Memory B cell (primary cell): ENCODE measurements around the gene KIAA0753.

Source experiments
- ATAC-seq: fragments of 150-1000 bp; cut with Tn5 transposase; 2 replicates; pipeline ENCODE4 v1.10.0; 2021; ENCODE audit warnings: low read depth, mild to moderate bottlenecking, moderate library complexity
- DNase-seq, 2 donors: peaks; one replicate each; pipeline ENCODE4 v3.0.0; 2022; ENCODE audit warnings: low spot score in 2 of 2
- H3K27ac Mint-ChIP-seq: one replicate; pipeline ENCODE4 v1.8.0; 2022; ENCODE audit warnings: mild to moderate bottlenecking, moderate library complexity, mixed read lengths
- H3K27me3 Mint-ChIP-seq: one replicate; pipeline ENCODE4 v1.8.0; 2022; ENCODE audit warnings: mixed read lengths
- H3K36me3 Mint-ChIP-seq: one replicate; pipeline ENCODE4 v1.8.0; 2022; ENCODE audit warnings: mild to moderate bottlenecking, mixed read lengths
- H3K4me1 Mint-ChIP-seq: one replicate; pipeline ENCODE4 v1.8.0; 2022; ENCODE audit warnings: mixed read lengths
- H3K4me3 Mint-ChIP-seq: one replicate; pipeline ENCODE4 v1.8.0; 2022; ENCODE audit warnings: mild to moderate bottlenecking, moderate library complexity, mixed read lengths
- H3K9me3 Mint-ChIP-seq: one replicate; pipeline ENCODE4 v1.8.0; 2022; ENCODE audit warnings: mixed read lengths

Gene KIAA0753

GRCh38 chr17:6543079-6544010, 97.2 kb downstream of the KIAA0753 start:
- Mint-ChIP-seq H3K4me3 (no peak overlapping the region), H3K27me3 (peaks cover 9% of the 10 kb centered on the region), H3K27ac (no peak overlapping the region), H3K36me3 (peaks cover 4% of the 10 kb centered on the region), H3K9me3 (no peaks in the 10 kb centered on the region), H3K4me1 (peaks cover 2% of the 10 kb centered on the region)
- DNase-seq (no peak), ATAC-seq (no peak)

- Mint-ChIP-seq H3K9me3 (no peaks in the 10 kb centered on the region), H3K27me3 (peaks cover 9% of the 10 kb centered on the region), H3K4me3 (no peak overlapping the region), H3K36me3 (peaks cover 4% of the 10 kb centered on the region), H3K27ac (no peak overlapping the region), H3K4me1 (no peaks in the 10 kb centered on the region)
- ATAC-seq (no peak), DNase-seq (no peak)
These were observed 97.9 kb downstream of the KIAA0753 start for GRCh38 chr17:6542577-6542976.

DNA sequence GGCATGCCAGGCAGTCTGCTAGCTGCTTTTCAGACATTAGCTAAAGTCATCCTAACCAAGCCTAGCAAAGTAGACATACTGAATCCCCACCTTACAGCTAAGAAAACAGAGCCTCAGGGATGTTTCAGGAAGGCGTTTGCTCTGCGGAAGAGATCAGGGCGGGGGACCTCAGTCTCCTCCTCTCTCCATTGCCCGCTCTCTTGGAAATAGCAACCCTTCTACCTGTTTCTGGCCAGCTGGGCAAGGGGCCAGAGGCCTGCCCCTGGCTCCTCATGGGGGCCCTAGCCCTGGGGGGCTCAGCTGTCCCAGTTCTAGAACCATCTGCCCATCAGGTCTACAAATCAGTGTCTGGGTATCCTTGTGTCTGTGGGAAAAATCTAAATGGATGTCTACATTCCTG, 98.6 kb downstream of the KIAA0753 start:
- no peaks in the 10 kb centered on the region for H3K9me3 Mint-ChIP-seq
- H3K27me3 Mint-ChIP-seq = peaks cover 10% of the 10 kb centered on the region
- DNase-seq (no peak), ATAC-seq (no peak)
- H3K27ac Mint-ChIP-seq = no peak overlapping the region
- H3K4me1 Mint-ChIP-seq = no peaks in the 10 kb centered on the region
- H3K36me3 Mint-ChIP-seq = peaks cover 4% of the 10 kb centered on the region
- H3K4me3 Mint-ChIP-seq = no peak overlapping the region

GRCh38 chr17:6539871-6540270, 100.6 kb downstream of the KIAA0753 start:
- ATAC-seq (no peak), DNase-seq (no peak)
- Mint-ChIP-seq H3K4me1 (no peaks in the 10 kb centered on the region), H3K36me3 (peaks cover 4% of the 10 kb centered on the region), H3K9me3 (peaks cover 2% of the 10 kb centered on the region), H3K27me3 (peaks cover 16% of the 10 kb centered on the region), H3K27ac (no peak overlapping the region), H3K4me3 (no peak overlapping the region)

DNA sequence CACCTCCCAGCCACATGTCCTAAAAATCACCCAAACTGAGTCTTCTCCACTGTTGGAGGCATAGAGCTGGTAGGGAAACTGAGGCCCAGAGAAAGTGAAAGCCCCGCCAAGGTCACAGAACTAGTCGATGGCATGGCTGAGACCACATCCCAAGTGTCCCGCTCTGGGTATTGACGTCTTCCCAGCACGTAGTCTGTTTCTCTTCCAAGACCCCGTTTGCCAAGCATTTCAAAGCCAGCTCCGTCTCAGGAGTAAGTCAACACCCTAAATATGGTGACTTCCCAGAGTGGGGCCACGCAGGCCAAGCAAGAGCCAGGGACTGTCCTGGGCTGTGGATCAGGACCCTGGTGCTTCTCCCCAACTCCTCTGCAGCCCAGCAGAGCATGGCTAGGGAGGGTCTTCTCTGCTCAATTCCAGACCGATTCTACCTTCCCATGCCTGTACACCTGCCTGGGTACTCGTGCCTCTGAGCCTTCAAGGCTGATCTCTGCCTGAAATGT, 103.9 kb downstream of the KIAA0753 start:
- H3K27me3 Mint-ChIP-seq = peaks cover 14% of the 10 kb centered on the region
- ATAC-seq = no peak
- no peak overlapping the region for H3K4me3 Mint-ChIP-seq
- no peaks in the 10 kb centered on the region for H3K4me1 Mint-ChIP-seq
- H3K36me3 Mint-ChIP-seq = peaks cover 4% of the 10 kb centered on the region
- no peak for DNase-seq
- peaks cover 2% of the 10 kb centered on the region for H3K9me3 Mint-ChIP-seq
- no peak overlapping the region for H3K27ac Mint-ChIP-seq

DNA sequence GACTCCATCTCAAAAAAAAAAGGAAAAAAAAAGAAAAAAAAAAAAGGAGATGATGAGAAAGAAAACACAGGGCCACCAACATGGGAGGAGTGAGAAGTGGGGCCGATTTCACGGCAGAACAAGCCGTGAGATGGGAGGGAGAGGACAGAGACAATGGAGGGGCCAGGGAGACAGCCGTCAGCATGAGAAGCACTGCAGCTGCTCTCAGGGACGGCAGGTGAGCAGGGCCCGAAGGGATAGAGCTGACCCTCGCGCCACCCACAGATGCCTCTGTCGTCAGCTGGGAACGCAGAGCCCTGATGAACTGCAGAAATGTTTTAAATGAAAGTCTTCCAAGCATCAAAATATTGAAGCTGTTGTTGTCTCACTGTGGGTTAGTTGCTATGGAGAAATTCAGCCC, 104.5 kb downstream of the KIAA0753 start:
- Mint-ChIP-seq H3K4me1 (no peaks in the 10 kb centered on the region), H3K27ac (no peak overlapping the region), H3K4me3 (no peak overlapping the region), H3K27me3 (peaks cover 13% of the 10 kb centered on the region), H3K36me3 (peaks cover 4% of the 10 kb centered on the region), H3K9me3 (peaks cover 2% of the 10 kb centered on the region)
- DNase-seq = no peak
- ATAC-seq = no peak

- Mint-ChIP-seq H3K36me3 (peaks cover 4% of the 10 kb centered on the region), H3K4me3 (no peak overlapping the region), H3K27me3 (peaks cover 14% of the 10 kb centered on the region), H3K27ac (no peak overlapping the region), H3K4me1 (no peaks in the 10 kb centered on the region), H3K9me3 (peaks cover 2% of the 10 kb centered on the region)
- ATAC-seq = no peak
- DNase-seq = no peak
These were observed 105.5 kb downstream of the KIAA0753 start for GRCh38 chr17:6534846-6535514.

DNA sequence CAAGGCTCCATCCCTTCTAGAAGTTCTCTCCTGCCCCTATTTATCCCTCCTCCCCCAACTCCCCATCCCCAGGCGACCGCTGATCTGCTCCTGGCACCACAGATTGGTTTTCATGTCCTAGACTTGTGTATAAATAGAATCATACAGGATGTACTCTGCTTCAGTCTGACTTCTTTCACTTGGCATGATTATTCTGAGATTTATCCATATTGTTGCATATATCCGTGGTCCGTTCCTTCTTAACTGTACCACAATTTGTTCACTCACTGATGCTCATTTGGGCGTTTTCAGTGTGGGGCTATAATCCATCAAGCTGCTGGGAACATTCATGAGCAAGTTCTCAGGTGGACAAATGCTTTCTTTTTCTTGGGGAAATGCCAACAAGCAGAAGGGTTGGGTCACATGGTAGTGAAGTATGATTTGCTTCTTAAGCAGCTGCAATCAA, 108.0 kb downstream of the KIAA0753 start:
- Mint-ChIP-seq H3K9me3 (peaks cover 2% of the 10 kb centered on the region), H3K36me3 (no peaks in the 10 kb centered on the region), H3K27me3 (peaks cover 12% of the 10 kb centered on the region), H3K27ac (no peak overlapping the region), H3K4me3 (no peak overlapping the region), H3K4me1 (no peaks in the 10 kb centered on the region)
- no peak for DNase-seq
- ATAC-seq = no peak

DNA sequence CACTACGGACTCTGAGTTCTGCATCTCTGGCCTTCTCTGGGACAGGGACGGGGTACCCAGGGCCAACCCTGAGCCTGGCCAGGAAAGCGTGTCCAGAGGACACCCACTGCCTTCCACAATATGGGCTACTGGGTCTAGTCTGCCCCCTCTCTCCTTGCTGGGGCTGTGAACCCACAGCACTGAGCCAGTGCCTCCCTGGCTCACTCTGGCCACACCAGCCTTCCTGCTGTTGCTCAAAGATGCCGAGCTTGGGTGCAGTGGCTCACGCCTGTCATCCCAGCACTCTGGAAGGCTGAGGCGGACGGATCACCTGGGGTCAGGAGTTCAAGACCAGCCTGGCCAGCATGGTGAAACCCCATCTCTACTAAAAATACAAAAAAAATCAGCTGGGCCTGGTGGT, 108.9 kb downstream of the KIAA0753 start:
- ATAC-seq = no peak
- Mint-ChIP-seq H3K36me3 (no peaks in the 10 kb centered on the region), H3K27ac (no peak overlapping the region), H3K9me3 (peaks cover 2% of the 10 kb centered on the region), H3K4me3 (no peak overlapping the region), H3K4me1 (no peaks in the 10 kb centered on the region), H3K27me3 (peaks cover 10% of the 10 kb centered on the region)
- no peak for DNase-seq

GRCh38 chr17:6530324-6530920, 110.1 kb downstream of the KIAA0753 start:
- DNase-seq (no peak), ATAC-seq (no peak)
- no peak overlapping the region for H3K4me3 Mint-ChIP-seq
- peaks cover 1% of the 10 kb centered on the region for H3K9me3 Mint-ChIP-seq
- no peaks in the 10 kb centered on the region for H3K36me3 Mint-ChIP-seq
- H3K27me3 Mint-ChIP-seq = peaks cover 10% of the 10 kb centered on the region
- no peak overlapping the region for H3K27ac Mint-ChIP-seq
- no peaks in the 10 kb centered on the region for H3K4me1 Mint-ChIP-seq

GRCh38 chr17:6528557-6528956, 112.0 kb downstream of the KIAA0753 start:
- no peaks in the 10 kb centered on the region for H3K4me1 Mint-ChIP-seq
- no peaks in the 10 kb centered on the region for H3K36me3 Mint-ChIP-seq
- no peak overlapping the region for H3K4me3 Mint-ChIP-seq
- DNase-seq (no peak), ATAC-seq (no peak)
- H3K27me3 Mint-ChIP-seq = peaks cover 5% of the 10 kb centered on the region
- H3K9me3 Mint-ChIP-seq = no peaks in the 10 kb centered on the region
- H3K27ac Mint-ChIP-seq = no peak overlapping the region
